HCT116 (cell line): Measurements from ENCODE around the gene CCDC121. TPM values are rescaled to one million over a fixed set of nuclear protein-coding genes. Genes with fewer than 3 reads are reported as not detected.
A peak's percentile ranks its signal among the peaks of the same experiment; 100 is the strongest.

Experiments used
- ATAC-seq: fragments of 200-7000 bp; cut with Tn5 transposase; 2 replicates; pipeline ENCODE4 v1.9.1; 2020; ENCODE audit warnings: mild to moderate bottlenecking, moderate library complexity
- BruUV-seq: library from RNA; stranded (reverse); fragments of 400-500 nt; replicated peaks from 2 replicates; lab custom pipeline; 2021; lab: Mats Ljungman, UMichigan
- CTCF ChIA-PET: fragments of 300-600 bp; sonication (Branson Sonifier 250); formaldehyde crosslinking; loops from one replicate; lab custom pipeline; 2021; ENCODE audit warnings: antibody characterized with exemption; lab: Charles Lee
- POLR2A ChIA-PET: fragments of 300-600, 350-600 bp; sonication (Branson Sonifier 250); formaldehyde crosslinking; loops from one replicate; lab custom pipeline; 2021; ENCODE audit warnings: antibody characterized with exemption; lab: Charles Lee
- RAD21 ChIA-PET, 2 experiments: fragments of 300-600 bp; sonication (Branson Sonifier 250); formaldehyde crosslinking; loops; one replicate each; lab custom pipeline; 2023; ENCODE audit warnings: low total read pairs in 2 of 2; ENCODE audit not compliant: uncharacterized antibody in 2 of 2, unreplicated experiment in 2 of 2, low non-redundant PET in 1 of 2; lab: Charles Lee
- DNase-seq: peaks from one replicate; pipeline ENCODE4 v3.0.0-alpha.2; 2010; ENCODE audit warnings: low read depth, low spot score
- H2AFZ ChIP-seq: fragments of 200-600 bp; shearing (Covaris generic), sonication (generic); 2 replicates; pipeline ENCODE4 v1.6.1; 2017; ENCODE audit warnings: low read depth, mixed run types, mixed read lengths, antibody characterized with exemption, low read length; ENCODE audit not compliant: poor library complexity, severe bottlenecking
- H3K27ac ChIP-seq: 2 replicates; pipeline ENCODE4 v1.5.1; 2012; ENCODE audit warnings: low read depth, low read length
- H3K27me3 ChIP-seq: fragments of 200-600 bp; sonication (generic); 2 replicates; pipeline ENCODE4 v1.6.1; 2016; ENCODE audit warnings: mixed run types, low read length, mixed read lengths; ENCODE audit not compliant: insufficient read depth
- H3K36me3 ChIP-seq, 2 experiments: fragments of 200-500 bp in 1 of 2; fragments of 200-600 bp in 1 of 2; sonication (Bioruptor generic) in 1 of 2; sonication (generic) in 1 of 2; 2 replicates each; pipeline versions ENCODE4 v1.5.1 to v1.6.1; 2014 to 2016; ENCODE audit warnings: low read length in 2 of 2, inconsistent platforms in 1 of 2, mixed read lengths in 1 of 2, mixed run types in 1 of 2; ENCODE audit not compliant: insufficient read depth in 2 of 2, control insufficient read depth in 1 of 2
- H3K4me1 ChIP-seq, 2 experiments: fragments of 200-600 bp in 1 of 2; sonication (generic) in 1 of 2; 2 replicates each; pipeline versions ENCODE4 v1.5.1 to v1.6.1; 2012 to 2017; ENCODE audit warnings: low read length in 2 of 2, inconsistent platforms in 1 of 2, mild to moderate bottlenecking in 1 of 2, mixed read lengths in 1 of 2, mixed run types in 1 of 2, moderate library complexity in 1 of 2; ENCODE audit not compliant: insufficient read depth in 2 of 2, control insufficient read depth in 1 of 2
- H3K4me2 ChIP-seq: fragments of 200-600 bp; sonication (generic); 2 replicates; pipeline ENCODE4 v1.6.1; 2017; ENCODE audit warnings: mixed run types, low read length, mixed read lengths
- H3K4me3 ChIP-seq, 2 experiments: fragments of 200-600 bp in 1 of 2; sonication (generic) in 1 of 2; replicated peaks in 1 of 2; 2 replicates each; pipeline ENCODE4 v1.5.1; 2011 to 2016; ENCODE audit warnings: low read length in 2 of 2, control low read depth in 1 of 2, low read depth in 1 of 2, mild to moderate bottlenecking in 1 of 2, mixed read lengths in 1 of 2, mixed run types in 1 of 2
- H3K79me2 ChIP-seq: fragments of 200-600 bp; sonication (generic); 2 replicates; pipeline ENCODE4 v1.6.1; 2017; ENCODE audit warnings: mild to moderate bottlenecking, mixed run types, low read length, moderate library complexity, mixed read lengths; ENCODE audit not compliant: insufficient read depth
- H3K9ac ChIP-seq: fragments of 200-600 bp; sonication (generic); 2 replicates; pipeline ENCODE4 v1.6.1; 2016; ENCODE audit warnings: low read length, mixed read lengths
- H3K9me2 ChIP-seq: fragments of 200-600 bp; sonication (generic), shearing (Covaris generic); 2 replicates; pipeline ENCODE4 v1.6.1; 2017; ENCODE audit warnings: mixed run types, mild to moderate bottlenecking, moderate library complexity; ENCODE audit not compliant: insufficient read depth
- H3K9me3 ChIP-seq, 2 experiments: fragments of 200-500 bp in 1 of 2; fragments of 200-600 bp in 1 of 2; sonication (Bioruptor generic) in 1 of 2; sonication (generic) in 1 of 2; 2 replicates each; pipeline ENCODE4 v1.6.1; 2014 to 2017; ENCODE audit warnings: low read length in 2 of 2, mixed read lengths in 2 of 2, inconsistent platforms in 1 of 2, low read depth in 1 of 2, mild to moderate bottlenecking in 1 of 2, mixed run types in 1 of 2, moderate library complexity in 1 of 2; ENCODE audit not compliant: control insufficient read depth in 1 of 2, insufficient read depth in 1 of 2
- H4K20me1 ChIP-seq: fragments of 200-600 bp; sonication (generic), shearing (Covaris generic); 2 replicates; pipeline ENCODE4 v1.6.1; 2017; ENCODE audit warnings: mixed run types, mild to moderate bottlenecking, moderate library complexity; ENCODE audit not compliant: insufficient read depth
- ATF3 ChIP-seq: IDR thresholded peaks from 2 replicates; pipeline ENCODE4 v1.6.1; 2012
- CBX3 ChIP-seq: IDR thresholded peaks from 2 replicates; pipeline ENCODE4 v1.6.1; 2012; ENCODE audit warnings: low read depth
- CEBPB ChIP-seq: IDR thresholded peaks from 2 replicates; pipeline ENCODE4 v1.6.1; 2012; ENCODE audit warnings: low read depth
- CTCF ChIP-seq, 3 experiments: fragments of 200-600 bp in 1 of 3; sonication (generic) in 1 of 3; IDR thresholded peaks in 2 of 3; conservative IDR thresholded peaks in 1 of 3; 2 replicates each; pipeline ENCODE4 v1.5.1; 2012 to 2017; ENCODE audit warnings: low read depth in 2 of 3, low read length in 2 of 3, antibody characterized with exemption in 1 of 3, borderline replicate concordance in 1 of 3, control low read depth in 1 of 3, mild to moderate bottlenecking in 1 of 3, mixed read lengths in 1 of 3, mixed run types in 1 of 3, moderate library complexity in 1 of 3; ENCODE audit not compliant: insufficient read depth in 1 of 3
- EZH2phosphoT487 ChIP-seq: fragments of 200-600 bp; IDR thresholded peaks from 2 replicates; pipeline ENCODE4 v1.6.1; 2018; ENCODE audit warnings: antibody characterized with exemption, borderline replicate concordance
- POLR2A ChIP-seq: IDR thresholded peaks from 2 replicates; pipeline ENCODE4 v1.7.0; 2011; ENCODE audit warnings: borderline replicate concordance; ENCODE audit not compliant: insufficient read depth, insufficient read length; ENCODE audit errors: extremely low read depth
- POLR2AphosphoS5 ChIP-seq: IDR thresholded peaks from 2 replicates; pipeline ENCODE4 v1.6.1; 2011; ENCODE audit warnings: mild to moderate bottlenecking, low read depth, low read length, moderate library complexity
- REST ChIP-seq: IDR thresholded peaks from 2 replicates; pipeline ENCODE4 v1.6.1; 2012; ENCODE audit warnings: low read depth
- SRF ChIP-seq: IDR thresholded peaks from 2 replicates; pipeline ENCODE4 v1.6.1; 2012; ENCODE audit warnings: low read depth
- YY1 ChIP-seq: IDR thresholded peaks from 2 replicates; pipeline ENCODE4 v1.6.1; 2011; ENCODE audit warnings: low read length, low read depth, moderate library complexity, mild to moderate bottlenecking; ENCODE audit not compliant: insufficient replicate concordance; ENCODE audit errors: extremely low read depth
- ZFX ChIP-seq: fragments of 450-650 bp; IDR thresholded peaks from 2 replicates; pipeline ENCODE4 v1.6.1; 2017
- intact Hi-C: fragments of 100-400 bp; cut with micrococcal nuclease; formaldehyde crosslinking; loops from 2 replicates; pipeline ENCODE4 v1.10.0; 2022
- total RNA-seq: library from RNA; stranded (reverse); gene quantifications from one replicate; pipeline ENCODE4 v1.2.1, GENCODE V29; 2021; ENCODE audit not compliant: unreplicated experiment

CCDC121 gene
- total RNA-seq, 1 experiment from 2014 or later: 2.1 TPM

GRCh38 chr2:27664622-27665363, 36.0 kb upstream of the CCDC121 start:
- peaks cover 7 to 17% of the 10 kb centered on the region in 2 experiments for H3K4me1 ChIP-seq
- no peak for TF ChIP-seq ATF3
- peak; percentile 46; the same call in 1 of the 2 replicates for TF ChIP-seq CEBPB
- no peaks in the 10 kb centered on the region for H3K27me3 ChIP-seq
- peak overlapping the region; percentile 92 to 99 for H3K4me3 ChIP-seq
- H3K4me2 ChIP-seq: peak overlapping the region; percentile 89
- ChIA-PET POLR2A (no interaction called here), CTCF (no interaction called here), RAD21 (no interaction called here)
- peaks cover 42% of the 10 kb centered on the region for H3K79me2 ChIP-seq
- H3K9me3 ChIP-seq: no peaks in the 10 kb centered on the region
- H3K9ac ChIP-seq: peak overlapping the region; percentile 82
- peaks cover 33 to 40% of the 10 kb centered on the region in 2 experiments for H3K36me3 ChIP-seq
- ATAC-seq: no peak
- H2AFZ ChIP-seq: no peak overlapping the region
- no TSS peak for BruUV-seq
- intact Hi-C loops: loop anchor here (5.0 kb wide), 1 partner anchor 257 kb away; the partner anchor contains the start of gene PPM1G
- DNase-seq: no peak
- H3K9me2 ChIP-seq: no peaks in the 10 kb centered on the region
- peak overlapping the region; percentile 71 for H3K27ac ChIP-seq
- H4K20me1 ChIP-seq: no peaks in the 10 kb centered on the region

- POLR2A ChIA-PET: interaction anchor here (1.3 kb wide), 1 partner anchor 19 kb away, joined by 3 read pairs; no protein-coding TSS in a partner anchor
- peak overlapping the region; percentile 82 for H3K9ac ChIP-seq
- no peaks in the 10 kb centered on the region for H4K20me1 ChIP-seq
- peak overlapping the region; percentile 89 for H3K4me2 ChIP-seq
- H3K27ac ChIP-seq: peak overlapping the region; percentile 71
- RAD21 ChIA-PET: no interaction called here
- H2AFZ ChIP-seq: peak overlapping the region; percentile 88
- CTCF ChIA-PET: interaction anchor here (1.2 to 1.4 kb wide), 2 partner anchors 20 to 40 kb away, joined by 4 to 9 read pairs; no protein-coding TSS in a partner anchor
- H3K9me2 ChIP-seq: no peaks in the 10 kb centered on the region
- H3K79me2 ChIP-seq: peaks cover 48% of the 10 kb centered on the region
- TSS peak; percentile 79 for BruUV-seq
- DNase-seq (no peak), ATAC-seq (peak; percentile 42)
- H3K4me1 ChIP-seq: peaks cover 7 to 17% of the 10 kb centered on the region in 2 experiments
- no peaks in the 10 kb centered on the region for H3K27me3 ChIP-seq
- H3K36me3 ChIP-seq: peaks cover 36 to 41% of the 10 kb centered on the region in 2 experiments
- H3K4me3 ChIP-seq: peak overlapping the region; percentile 92 to 99
- H3K9me3 ChIP-seq: no peaks in the 10 kb centered on the region
- intact Hi-C loops: loop anchor here (5.0 kb wide), 1 partner anchor 257 kb away; the partner anchor contains the start of gene PPM1G
- no peak for TF ChIP-seq CBX3
- no peak for TF ChIP-seq REST
- TF ChIP-seq POLR2A: no peak
- no peak for TF ChIP-seq CTCF (IDR thresholded peaks at IDR 0.05 in 2 of 3, conservative IDR thresholded peaks at IDR 0.05 in 1 of 3; ENCODE audit: borderline replicate concordance in 1 of 3, insufficient read depth in 1 of 3, low read depth in 2 of 3, low read length in 2 of 3)
- TF ChIP-seq POLR2AphosphoS5: no peak
- TF ChIP-seq EZH2phosphoT487: no peak
- TF ChIP-seq CEBPB: no peak
- TF ChIP-seq SRF: no peak
- no peak for TF ChIP-seq YY1
- no peak for TF ChIP-seq ATF3
- no peak for TF ChIP-seq ZFX
Observed at GRCh38 chr2:27664154-27664574, 35.4 kb upstream of the CCDC121 start.
